GM18858 (cell line): ENCODE data around the gene DGKZ.
"Not testable (repeated sequence)": the region's sequence is repeated elsewhere in the genome, so short reads cannot be mapped to it uniquely, and the experiment has no call there.

Experiments used
- ATAC-seq: cut with Tn5 transposase; IDR thresholded peaks from one replicate; pipeline ENCODE4 v1.9.1; 2021; ENCODE audit not compliant: unreplicated experiment

The DGKZ gene

GRCh38 chr11:46366661-46367161, 19.4 kb downstream of the DGKZ start:
- ATAC-seq, result no peak

GRCh38 chr11:46367244-46367915, 20.1 kb downstream of the DGKZ start:
- ATAC-seq, result peak; percentile 47

GRCh38 chr11:46367916-46368267, 20.6 kb downstream of the DGKZ start:
- no peak for ATAC-seq

GRCh38 chr11:46369458-46370152, 22.3 kb downstream of the DGKZ start:
- ATAC-seq, result no peak

GRCh38 chr11:46370253-46370652, 23.0 kb downstream of the DGKZ start:
- no peak for ATAC-seq

GRCh38 chr11:46371262-46371661, 24.0 kb downstream of the DGKZ start:
- not testable (repeated sequence) for ATAC-seq

- ATAC-seq, result no peak
Observed at GRCh38 chr11:46372086-46372485, 24.8 kb downstream of the DGKZ start.

GRCh38 chr11:46372501-46372900, 25.2 kb downstream of the DGKZ start:
- ATAC-seq, result not testable (repeated sequence)

- ATAC-seq, result no peak
Observed at GRCh38 chr11:46373787-46374740, 26.8 kb downstream of the DGKZ start.

GRCh38 chr11:46374815-46375214, 27.6 kb downstream of the DGKZ start:
- ATAC-seq, result no peak

GRCh38 chr11:46375392-46376101, 28.3 kb downstream of the DGKZ start:
- ATAC-seq, result no peak

- ATAC-seq, result no peak
Observed at GRCh38 chr11:46376258-46377050, 29.2 kb downstream of the DGKZ start.

GRCh38 chr11:46377290-46377689, 30.0 kb downstream of the DGKZ start:
- no peak for ATAC-seq

GRCh38 chr11:46377831-46378230, 30.6 kb downstream of the DGKZ start:
- no peak for ATAC-seq

- ATAC-seq, result no peak
Observed at GRCh38 chr11:46378296-46378695, 31.0 kb downstream of the DGKZ start.

GRCh38 chr11:46378811-46379481, 31.7 kb downstream of the DGKZ start:
- no peak for ATAC-seq

GRCh38 chr11:46379482-46380293, 32.4 kb downstream of the DGKZ start:
- ATAC-seq, result not testable (repeated sequence)

- no peak for ATAC-seq
Observed at GRCh38 chr11:46380340-46381047, 33.2 kb downstream of the DGKZ start.
